ENCODE measurements around the gene GFM2.

- TF ChIP-seq CTCF (IDR thresholded peaks at IDR 0.05; ENCODE audit: insufficient read depth, low read depth, low read length) (no peak), EZH2 (IDR thresholded peaks at IDR 0.05; ENCODE audit: insufficient read depth, low read length) (no peak)
Observed at GRCh38 chr5:74717596-74717995, 49.3 kb downstream of the GFM2 start.

Data from astrocyte (in vitro differentiated cells and primary cell).